SK-N-SH (cell line): ENCODE data around the gene RMI1. TPM values are rescaled to one million over a fixed set of nuclear protein-coding genes. Genes with fewer than 3 reads are reported as not detected.

Experiments
- CTCF ChIA-PET: fragments of 300-600, 350-600 bp; formaldehyde crosslinking; extraction: SDS; loops from one replicate; lab custom pipeline; 2021; lab: Yijun Ruan, JAX
- POLR2A ChIA-PET: fragments of 350-600 bp; sonication (Branson Sonifier 250); formaldehyde crosslinking; extraction: SDS; loops from one replicate; lab custom pipeline; 2020; ENCODE audit warnings: antibody characterized with exemption, inconsistent platforms; lab: Yijun Ruan, JAX
- DNase-seq: peaks from one replicate; pipeline ENCODE4 v3.0.0; 2012
- H2AFZ ChIP-seq: fragments of 200-600 bp; sonication (generic); 2 replicates; pipeline ENCODE4 v1.8.1; 2016; ENCODE audit warnings: antibody characterized with exemption, mild to moderate bottlenecking, low read depth
- H3F3A ChIP-seq: fragments of 200-600 bp; sonication (generic); replicated peaks from 2 replicates; pipeline ENCODE3; 2016; ENCODE audit warnings: antibody characterized with exemption, mild to moderate bottlenecking; ENCODE audit not compliant: insufficient read depth
- H3K27ac ChIP-seq, 2 experiments: fragments of 200-500 bp in 1 of 2; fragments of 200-600 bp in 1 of 2; sonication (Bioruptor generic) in 1 of 2; sonication (generic), shearing (Covaris generic) in 1 of 2; 2 replicates each; pipeline versions ENCODE4 v1.5.1 to v1.6.1; 2014 to 2016; ENCODE audit warnings: low read depth in 2 of 2, inconsistent platforms in 1 of 2, low read length in 1 of 2, mild to moderate bottlenecking in 1 of 2, mixed read lengths in 1 of 2
- H3K27me3 ChIP-seq: fragments of 200-600 bp; sonication (generic), shearing (Covaris generic); 2 replicates; pipeline ENCODE4 v1.6.1; 2016; ENCODE audit warnings: mixed run types; ENCODE audit not compliant: insufficient read depth
- H3K36me3 ChIP-seq, 2 experiments: fragments of 200-500 bp in 1 of 2; fragments of 200-600 bp in 1 of 2; sonication (Bioruptor generic) in 1 of 2; sonication (generic) in 1 of 2; replicated peaks in 1 of 2; 2 replicates each; pipeline versions ENCODE3 to v1.5.1; 2014 to 2016; ENCODE audit warnings: low read length in 1 of 2, mild to moderate bottlenecking in 1 of 2; ENCODE audit not compliant: insufficient read depth in 2 of 2, control insufficient read depth in 1 of 2
- H3K4me1 ChIP-seq, 2 experiments: fragments of 200-500 bp in 1 of 2; fragments of 200-600 bp in 1 of 2; sonication (Bioruptor generic) in 1 of 2; sonication (generic), shearing (Covaris generic) in 1 of 2; 2 replicates each; pipeline versions ENCODE4 v1.5.1 to v1.6.1; 2014 to 2016; ENCODE audit warnings: low read depth in 1 of 2, low read length in 1 of 2, mixed run types in 1 of 2; ENCODE audit not compliant: insufficient read depth in 2 of 2, control insufficient read depth in 1 of 2
- H3K4me2 ChIP-seq: fragments of 200-600 bp; sonication (generic), shearing (Covaris generic); 2 replicates; pipeline ENCODE4 v1.6.1; 2017; ENCODE audit warnings: mixed run types
- H3K4me3 ChIP-seq, 2 experiments: fragments of 200-500 bp in 1 of 2; fragments of 200-600 bp in 1 of 2; sonication (Bioruptor generic) in 1 of 2; sonication (generic), shearing (Covaris generic) in 1 of 2; 2 replicates each; pipeline versions ENCODE4 v1.5.1 to v1.8.1; 2014 to 2016; ENCODE audit warnings: low read depth in 2 of 2, inconsistent platforms in 1 of 2, low read length in 1 of 2, mild to moderate bottlenecking in 1 of 2, mixed read lengths in 1 of 2, moderate library complexity in 1 of 2
- H3K79me2 ChIP-seq: fragments of 200-600 bp; sonication (generic); 2 replicates; pipeline ENCODE4 v1.8.1; 2017; ENCODE audit warnings: mild to moderate bottlenecking; ENCODE audit not compliant: insufficient read depth
- H3K9ac ChIP-seq: fragments of 200-600 bp; sonication (generic); 2 replicates; pipeline ENCODE4 v1.6.1; 2017; ENCODE audit warnings: mixed run types
- H3K9me2 ChIP-seq: fragments of 200-600 bp; sonication (generic); 2 replicates; pipeline ENCODE4 v1.6.1; 2017; ENCODE audit warnings: mixed run types
- H3K9me3 ChIP-seq: fragments of 200-600 bp; sonication (generic); 2 replicates; pipeline ENCODE4 v1.6.1; 2017; ENCODE audit warnings: mixed run types, mild to moderate bottlenecking, moderate library complexity
- H4K20me1 ChIP-seq: fragments of 200-600 bp; sonication (generic); 2 replicates; pipeline ENCODE4 v1.6.1; 2017; ENCODE audit warnings: mild to moderate bottlenecking, mixed run types; ENCODE audit not compliant: insufficient read depth
- CHD2 ChIP-seq: fragments of 150-350 bp; IDR thresholded peaks from 2 replicates; pipeline ENCODE4 v1.6.1; 2018; ENCODE audit warnings: low read length; ENCODE audit not compliant: partially characterized antibody
- FOXM1 ChIP-seq: IDR thresholded peaks from 2 replicates; pipeline ENCODE4 v1.4.0; 2012; ENCODE audit warnings: low read depth, mild to moderate bottlenecking
- NRF1 ChIP-seq: IDR thresholded peaks from 2 replicates; pipeline ENCODE4 v1.6.1; 2012; ENCODE audit warnings: low read depth, mild to moderate bottlenecking, low read length
- RAD21 ChIP-seq: IDR thresholded peaks from 2 replicates; pipeline ENCODE4 v1.6.1; 2012; ENCODE audit warnings: mild to moderate bottlenecking, low read length
- TAF1 ChIP-seq: IDR thresholded peaks from 2 replicates; pipeline ENCODE4 v1.6.1; 2012; ENCODE audit warnings: low read depth, mild to moderate bottlenecking, low read length, moderate library complexity, borderline replicate concordance
- WGBS: methylation state at CpG from one replicate; pipeline ENCODE4 v1.1.6; 2017; ENCODE audit warnings: low lambda C conversion rate; 5-methylcytosine and 5-hydroxymethylcytosine counted together
- polyA plus RNA-seq, 3 experiments: library from polyadenylated mRNA; depleted of rRNA; stranded (reverse); fragments of >200 nt; gene quantifications; 2 replicates each; pipeline ENCODE4 v1.2.3, GENCODE V29; 2012
- small RNA-seq, 7 experiments: library from RNA; depleted of rRNA; stranded (forward); fragments of <200 nt; gene quantifications; one replicate each; pipeline ENCODE3, GENCODE V24; 2012

Gene RMI1
- polyA plus RNA-seq, 1 of the 3 experiments (the other 2 are of a cell fraction), result 1.0 TPM

GRCh38 chr9:84045481-84046097, 65.0 kb downstream of the RMI1 start:
- no peak overlapping the region for H3K27ac ChIP-seq
- no peaks in the 10 kb centered on the region for H3K27me3 ChIP-seq
- ChIA-PET CTCF (no interaction called here), POLR2A (no interaction called here)
- no peak overlapping the region for H3K4me3 ChIP-seq
- 56% methylated on average over 4 of the region's 5 CpGs for WGBS
- H3K9ac ChIP-seq, result no peak overlapping the region
- no peaks in the 10 kb centered on the region for H3F3A ChIP-seq
- no peaks in the 10 kb centered on the region for H3K9me3 ChIP-seq
- H2AFZ ChIP-seq, result no peak overlapping the region
- H3K9me2 ChIP-seq, result no peaks in the 10 kb centered on the region
- H3K4me2 ChIP-seq, result no peak overlapping the region
- H4K20me1 ChIP-seq, result no peaks in the 10 kb centered on the region
- TF ChIP-seq CHD2, result no peak
- no peak for TF ChIP-seq NRF1
- no peak for TF ChIP-seq TAF1
- TF ChIP-seq RAD21, result no peak
- TF ChIP-seq FOXM1, result no peak
- no peak for DNase-seq
- H3K4me1 ChIP-seq, result no peaks in the 10 kb centered on the region
- no peaks in the 10 kb centered on the region for H3K79me2 ChIP-seq
- no peaks in the 10 kb centered on the region for H3K36me3 ChIP-seq

Small RNA genes within 50 kb of the gene (small RNA-seq; reads per million reads assigned to genes)
- 0 reads per million in 7 experiments for gene RF00019

Other genes starting within 250 kb of the RMI1 start
- gene GKAP1, start 163.0 kb upstream of the RMI1 start, polyA plus RNA-seq (2012; rRNA removed), result 1.7 and 1.8 TPM in 2 replicates
- gene KIF27, start 59.4 kb upstream of the RMI1 start, polyA plus RNA-seq (2012; rRNA removed), result 0.78 and 0.81 TPM in 2 replicates
- gene HNRNPK, start 590 bp upstream of the RMI1 start, polyA plus RNA-seq (2012; rRNA removed), result 470 and 474 TPM in 2 replicates